Heart left ventricle (tissue), 13 donors: Measurements from ENCODE around the gene ATL2.

Source experiments
- POLR2A ChIP-seq, 2 donors: fragments of 450-650 bp; IDR thresholded peaks; one replicate each; pipeline ENCODE4 v1.6.1; 2017; ENCODE audit warnings: antibody characterized with exemption in 2 of 2, mild to moderate bottlenecking in 2 of 2, moderate library complexity in 2 of 2
- TF ChIP-seq, protein P1 (sequence below), 12 donors: fragments of 200-600 bp; sonication (generic) in 4 of 12; IDR thresholded peaks; one replicate each; pipeline versions ENCODE4 v1.5.0 to v1.8.0; 2018 to 2022; ENCODE audit warnings: antibody characterized with exemption in 12 of 12, mild to moderate bottlenecking in 5 of 12
- donor health status: ischemic (EF 13 %, LVEDD 7.1; RV severe dilation, severe dysfunction).
- donor health status: DM: no; HTN: yes; CAD: no.
- donor health status: DM: no; HTN: no; CAD: no.
- donor health status: ischemic (EF 25% LVEDD 6.9; RV normal size, moderate dysfunction).
- donor health status: ischemic (EF 25% LVEDD 5.7; RV mildly dilated, moderate dysfunction).
- donor health status: ischemic (EF 35%, LVEDD 5.7; RV mildly dilated, moderate dysfunction).
- donor health status: nonischemic (EF 11% LVEDD 7.7; RV severe dilation, severe dysfunction).
- donor health status: DM: yes; HTN: yes; CAD: no.
- donor health status: PGD.
- donor health status: ischemic (EF 29% LVEDD 5.4; RV normal size, mild dysfunction).
- donor health status: nonischemic (EF 23%, LVEDD 6.1; RV moderate dilation, normal function).

DNA sequence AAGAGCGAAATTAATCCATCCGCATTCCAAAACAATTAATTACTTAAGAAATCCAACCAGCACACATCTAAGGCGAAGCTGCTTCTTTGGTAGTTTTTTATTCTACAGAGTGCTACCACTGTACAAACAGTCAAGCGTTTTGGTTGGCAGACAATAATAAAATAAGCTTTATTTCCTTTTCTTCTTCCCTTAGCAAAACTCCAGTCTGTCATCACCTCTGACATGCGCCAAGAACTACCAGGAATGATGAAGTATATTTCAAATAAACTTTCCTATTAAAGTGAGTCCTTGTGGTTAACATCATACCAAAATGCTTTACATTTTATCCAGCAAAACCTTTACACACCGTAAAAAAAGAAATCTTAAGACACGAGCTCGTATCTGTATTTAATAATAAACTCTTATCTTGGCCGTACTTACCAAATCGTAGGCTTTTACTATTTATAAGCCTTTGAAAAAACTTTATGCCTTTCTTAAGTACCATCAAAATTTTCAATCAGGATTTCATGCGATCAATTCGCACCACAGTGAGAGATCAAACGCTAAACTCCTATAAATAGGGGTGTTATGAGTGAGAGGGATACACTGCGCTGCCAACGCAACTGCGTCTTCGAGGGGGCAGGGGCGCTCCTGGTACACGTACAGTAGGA, 1.3 kb downstream of the ATL2 start:
- TF ChIP-seq, protein P1, sequence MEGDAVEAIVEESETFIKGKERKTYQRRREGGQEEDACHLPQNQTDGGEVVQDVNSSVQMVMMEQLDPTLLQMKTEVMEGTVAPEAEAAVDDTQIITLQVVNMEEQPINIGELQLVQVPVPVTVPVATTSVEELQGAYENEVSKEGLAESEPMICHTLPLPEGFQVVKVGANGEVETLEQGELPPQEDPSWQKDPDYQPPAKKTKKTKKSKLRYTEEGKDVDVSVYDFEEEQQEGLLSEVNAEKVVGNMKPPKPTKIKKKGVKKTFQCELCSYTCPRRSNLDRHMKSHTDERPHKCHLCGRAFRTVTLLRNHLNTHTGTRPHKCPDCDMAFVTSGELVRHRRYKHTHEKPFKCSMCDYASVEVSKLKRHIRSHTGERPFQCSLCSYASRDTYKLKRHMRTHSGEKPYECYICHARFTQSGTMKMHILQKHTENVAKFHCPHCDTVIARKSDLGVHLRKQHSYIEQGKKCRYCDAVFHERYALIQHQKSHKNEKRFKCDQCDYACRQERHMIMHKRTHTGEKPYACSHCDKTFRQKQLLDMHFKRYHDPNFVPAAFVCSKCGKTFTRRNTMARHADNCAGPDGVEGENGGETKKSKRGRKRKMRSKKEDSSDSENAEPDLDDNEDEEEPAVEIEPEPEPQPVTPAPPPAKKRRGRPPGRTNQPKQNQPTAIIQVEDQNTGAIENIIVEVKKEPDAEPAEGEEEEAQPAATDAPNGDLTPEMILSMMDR (IDR thresholded peaks at IDR 0.05): no peak
- no peak for TF ChIP-seq POLR2A (IDR thresholded peaks at IDR 0.05)
